Measurements from ENCODE around the gene CREBBP.

GRCh38 chr16:3744018-3744417 lies 136.5 kb downstream of the CREBBP start:
- no peak for TF ChIP-seq EZH2 (IDR thresholded peaks at IDR 0.05)
- TF ChIP-seq POLR2AphosphoS5 (IDR thresholded peaks at IDR 0.05; ENCODE audit: borderline replicate concordance, low read depth, low read length): no peak
- no peak for TF ChIP-seq FOXP2 (optimal IDR thresholded peaks at IDR 0.05; ENCODE audit: control extremely low read depth, extremely low read length, insufficient read depth)

All from SK-N-MC (cell line).